HFF-Myc (cell line): ENCODE results near the gene OTOP3.
"Not testable (repeated sequence)": the region's sequence is repeated elsewhere in the genome, so short reads cannot be mapped to it uniquely, and the experiment has no call there.

Source experiments
- DNase-seq: peaks from one replicate; pipeline ENCODE4 v3.0.0-alpha.2; 2011; ENCODE audit warnings: low read depth; ENCODE audit errors: extremely low read depth
- H3K4me3 ChIP-seq: replicated peaks from 2 replicates; pipeline ENCODE4 v1.5.1; 2011; ENCODE audit warnings: low read depth, mild to moderate bottlenecking, control low read depth, low read length
- TF ChIP-seq, protein P1 (sequence below): IDR thresholded peaks from 2 replicates; pipeline ENCODE4 v1.5.1; 2012; ENCODE audit warnings: mild to moderate bottlenecking, low read depth, low read length, control low read depth; ENCODE audit errors: missing control alignments

The OTOP3 gene

DNA sequence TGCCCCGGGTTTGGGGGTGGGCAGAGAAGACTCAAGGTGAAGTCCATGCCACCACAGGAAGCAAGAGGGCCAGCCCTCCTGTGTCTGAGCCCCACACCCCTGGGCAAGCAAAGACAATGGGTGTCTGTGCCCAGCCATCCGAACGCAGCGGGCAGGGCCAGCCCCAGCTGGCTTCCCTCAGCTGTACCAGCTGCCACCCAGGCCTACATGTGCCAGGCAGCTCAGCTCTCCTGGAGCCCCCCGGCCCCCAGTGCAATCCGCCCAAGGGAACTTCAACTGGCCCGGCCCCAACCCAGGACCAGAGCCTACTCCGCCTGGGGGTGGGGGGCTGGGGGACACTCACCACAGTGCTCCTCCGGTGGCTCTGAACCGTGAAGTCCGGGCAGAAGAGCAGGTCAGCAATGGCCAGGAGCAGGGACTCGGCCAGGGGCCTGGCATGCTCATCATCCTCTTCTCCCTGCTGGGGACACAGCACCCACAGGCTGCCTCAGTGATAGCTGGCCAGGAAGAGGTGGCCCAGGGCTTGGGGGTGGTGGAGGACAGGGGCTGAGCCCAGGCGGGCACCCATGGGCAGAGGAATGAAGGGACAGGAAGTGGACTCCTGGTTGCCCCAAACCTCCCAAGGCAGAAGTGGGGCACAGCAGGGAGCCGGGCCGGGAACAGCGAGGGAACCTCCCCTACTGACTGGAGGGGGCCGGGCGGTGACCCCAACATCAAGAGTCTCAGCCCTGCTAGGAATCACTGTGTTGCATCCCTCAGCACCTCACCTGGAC is 27.1 kb downstream of the OTOP3 start:
- DNase-seq, result no peak
- H3K4me3 ChIP-seq, result no peak overlapping the region
- TF ChIP-seq, protein P1, sequence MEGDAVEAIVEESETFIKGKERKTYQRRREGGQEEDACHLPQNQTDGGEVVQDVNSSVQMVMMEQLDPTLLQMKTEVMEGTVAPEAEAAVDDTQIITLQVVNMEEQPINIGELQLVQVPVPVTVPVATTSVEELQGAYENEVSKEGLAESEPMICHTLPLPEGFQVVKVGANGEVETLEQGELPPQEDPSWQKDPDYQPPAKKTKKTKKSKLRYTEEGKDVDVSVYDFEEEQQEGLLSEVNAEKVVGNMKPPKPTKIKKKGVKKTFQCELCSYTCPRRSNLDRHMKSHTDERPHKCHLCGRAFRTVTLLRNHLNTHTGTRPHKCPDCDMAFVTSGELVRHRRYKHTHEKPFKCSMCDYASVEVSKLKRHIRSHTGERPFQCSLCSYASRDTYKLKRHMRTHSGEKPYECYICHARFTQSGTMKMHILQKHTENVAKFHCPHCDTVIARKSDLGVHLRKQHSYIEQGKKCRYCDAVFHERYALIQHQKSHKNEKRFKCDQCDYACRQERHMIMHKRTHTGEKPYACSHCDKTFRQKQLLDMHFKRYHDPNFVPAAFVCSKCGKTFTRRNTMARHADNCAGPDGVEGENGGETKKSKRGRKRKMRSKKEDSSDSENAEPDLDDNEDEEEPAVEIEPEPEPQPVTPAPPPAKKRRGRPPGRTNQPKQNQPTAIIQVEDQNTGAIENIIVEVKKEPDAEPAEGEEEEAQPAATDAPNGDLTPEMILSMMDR, result no peak

DNA sequence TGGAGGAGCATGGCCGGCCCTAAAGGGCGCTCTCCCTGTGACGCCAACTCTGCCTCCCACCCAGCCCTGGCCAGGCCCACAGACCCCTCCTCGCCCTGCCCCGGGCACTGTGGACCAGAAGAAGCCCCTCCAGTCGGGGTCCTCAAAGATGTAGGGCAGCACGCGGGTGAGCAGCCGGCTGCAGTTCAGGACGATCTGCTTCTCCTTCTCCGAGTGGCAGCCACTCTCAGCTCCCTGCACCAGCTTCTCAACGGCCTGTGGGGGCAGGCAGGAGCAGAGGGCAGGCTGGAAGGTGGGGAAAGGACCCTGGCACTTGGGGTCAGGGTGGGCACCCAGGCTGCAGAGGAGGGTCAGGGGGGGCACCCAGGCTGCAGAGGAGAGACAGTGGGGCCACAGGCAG is 28.0 kb downstream of the OTOP3 start:
- TF ChIP-seq, protein P1, result no peak
- no peak overlapping the region for H3K4me3 ChIP-seq
- DNase-seq, result no peak

- H3K4me3 ChIP-seq, result no peak overlapping the region
- no peak for DNase-seq
- TF ChIP-seq, protein P1, result no peak
These were observed 28.6 kb downstream of the OTOP3 start for GRCh38 chr17:74964246-74964761.

- TF ChIP-seq, protein P1, result no peak
- H3K4me3 ChIP-seq, result no peak overlapping the region
- no peak for DNase-seq
These were observed 29.4 kb downstream of the OTOP3 start for GRCh38 chr17:74964988-74965622.

GRCh38 chr17:74968361-74968780 is 32.7 kb downstream of the OTOP3 start:
- H3K4me3 ChIP-seq, result no peak overlapping the region
- TF ChIP-seq, protein P1, result no peak
- no peak for DNase-seq

DNA sequence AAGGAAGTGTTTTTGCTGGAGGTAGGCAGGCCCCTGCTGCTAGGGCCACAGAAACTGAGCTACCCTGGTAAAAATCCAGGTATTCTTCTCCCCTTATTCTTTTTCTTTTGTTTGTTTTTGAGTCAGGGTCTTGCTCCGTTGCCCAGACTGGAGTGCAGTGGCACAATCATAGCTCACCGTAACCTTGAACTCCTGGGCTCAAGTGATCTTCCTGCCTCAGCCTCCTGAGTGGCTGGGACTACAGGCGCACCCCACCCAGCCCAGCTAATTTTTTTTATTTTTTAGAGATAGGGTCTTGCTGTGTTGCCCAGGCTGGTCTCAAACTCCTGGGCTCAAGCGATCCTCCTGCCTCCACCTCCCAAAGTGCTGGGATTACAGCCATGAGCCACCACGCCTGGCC is 33.8 kb downstream of the OTOP3 start:
- not testable (repeated sequence) for DNase-seq

GRCh38 chr17:74970395-74970794 is 34.7 kb downstream of the OTOP3 start:
- TF ChIP-seq, protein P1, result no peak
- no peak for DNase-seq

More for the DNA sequence above, 33.8 kb downstream of the OTOP3 start:
- not testable (repeated sequence) for H3K4me3 ChIP-seq

More at GRCh38 chr17:74970395-74970794, 34.7 kb downstream of the OTOP3 start:
- H3K4me3 ChIP-seq, result no peak overlapping the region
